HG02938 (cell line): ENCODE data around the gene VPS72.
"Not testable (repeated sequence)": the region's sequence is repeated elsewhere in the genome, so short reads cannot be mapped to it uniquely, and the experiment has no call there.

Experiments used
- ATAC-seq: cut with Tn5 transposase; IDR thresholded peaks from one replicate; pipeline ENCODE4 v1.9.1; 2021; ENCODE audit warnings: mild to moderate bottlenecking, moderate library complexity; ENCODE audit not compliant: unreplicated experiment

VPS72 gene, protein sequence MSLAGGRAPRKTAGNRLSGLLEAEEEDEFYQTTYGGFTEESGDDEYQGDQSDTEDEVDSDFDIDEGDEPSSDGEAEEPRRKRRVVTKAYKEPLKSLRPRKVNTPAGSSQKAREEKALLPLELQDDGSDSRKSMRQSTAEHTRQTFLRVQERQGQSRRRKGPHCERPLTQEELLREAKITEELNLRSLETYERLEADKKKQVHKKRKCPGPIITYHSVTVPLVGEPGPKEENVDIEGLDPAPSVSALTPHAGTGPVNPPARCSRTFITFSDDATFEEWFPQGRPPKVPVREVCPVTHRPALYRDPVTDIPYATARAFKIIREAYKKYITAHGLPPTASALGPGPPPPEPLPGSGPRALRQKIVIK

DNA sequence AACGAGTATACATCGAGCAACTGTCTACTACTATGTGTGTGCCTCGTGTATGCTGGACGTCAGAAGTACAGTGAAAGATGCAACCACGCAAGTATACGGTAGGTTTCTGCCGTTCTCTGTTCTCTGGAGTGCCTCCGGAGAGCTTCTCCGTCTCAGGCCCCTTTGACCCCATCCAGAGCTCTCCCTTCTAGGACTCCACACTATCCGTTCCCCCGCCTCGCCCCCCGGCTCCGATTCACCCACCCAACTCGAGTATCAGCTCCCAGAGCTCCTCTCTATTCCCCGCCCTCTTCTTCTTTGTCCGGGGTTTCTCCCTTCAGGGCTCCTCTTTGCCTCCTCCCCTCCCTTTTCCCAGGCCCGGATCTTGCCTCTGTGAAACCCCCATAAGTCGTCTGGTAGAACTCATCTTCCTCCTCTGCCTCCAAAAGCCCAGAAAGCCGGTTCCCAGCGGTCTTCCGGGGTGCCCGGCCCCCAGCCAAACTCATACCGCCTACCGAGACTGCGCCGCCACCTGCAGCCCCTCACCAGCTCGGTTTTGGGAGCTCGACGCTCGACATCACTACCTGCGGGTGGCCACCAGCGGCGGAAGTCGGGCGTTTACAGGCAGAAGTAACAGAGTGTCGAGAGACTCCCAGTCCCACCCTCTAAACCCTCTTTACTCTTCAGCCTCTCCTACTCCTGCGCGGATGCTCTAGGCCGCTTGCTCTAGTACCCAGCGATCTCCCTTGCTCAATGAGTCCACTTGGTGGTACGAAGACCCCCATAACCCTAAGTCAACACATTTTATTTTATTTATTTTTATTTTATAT is at the start of gene VPS72:
VPS72 (minus strand) TSS at position 561 of the 809 bp plus-strand sequence; CDS start at position 485, 76 bp downstream.
- peak; percentile 91 for ATAC-seq

DNA sequence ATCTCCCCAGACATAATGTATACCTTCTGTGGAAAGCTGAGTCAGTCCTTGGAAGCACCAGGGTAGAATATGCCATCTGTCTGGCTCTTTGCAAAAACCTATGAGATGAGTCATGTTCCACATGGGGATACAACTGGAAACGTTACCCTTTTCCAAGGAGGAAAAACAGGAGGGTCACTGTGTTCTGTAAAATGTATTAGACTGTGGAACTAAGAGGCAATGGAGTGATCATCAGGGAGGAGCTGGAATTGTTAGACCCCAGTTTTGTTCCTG is 48.4 kb upstream of the VPS72 start:
- no peak for ATAC-seq

DNA sequence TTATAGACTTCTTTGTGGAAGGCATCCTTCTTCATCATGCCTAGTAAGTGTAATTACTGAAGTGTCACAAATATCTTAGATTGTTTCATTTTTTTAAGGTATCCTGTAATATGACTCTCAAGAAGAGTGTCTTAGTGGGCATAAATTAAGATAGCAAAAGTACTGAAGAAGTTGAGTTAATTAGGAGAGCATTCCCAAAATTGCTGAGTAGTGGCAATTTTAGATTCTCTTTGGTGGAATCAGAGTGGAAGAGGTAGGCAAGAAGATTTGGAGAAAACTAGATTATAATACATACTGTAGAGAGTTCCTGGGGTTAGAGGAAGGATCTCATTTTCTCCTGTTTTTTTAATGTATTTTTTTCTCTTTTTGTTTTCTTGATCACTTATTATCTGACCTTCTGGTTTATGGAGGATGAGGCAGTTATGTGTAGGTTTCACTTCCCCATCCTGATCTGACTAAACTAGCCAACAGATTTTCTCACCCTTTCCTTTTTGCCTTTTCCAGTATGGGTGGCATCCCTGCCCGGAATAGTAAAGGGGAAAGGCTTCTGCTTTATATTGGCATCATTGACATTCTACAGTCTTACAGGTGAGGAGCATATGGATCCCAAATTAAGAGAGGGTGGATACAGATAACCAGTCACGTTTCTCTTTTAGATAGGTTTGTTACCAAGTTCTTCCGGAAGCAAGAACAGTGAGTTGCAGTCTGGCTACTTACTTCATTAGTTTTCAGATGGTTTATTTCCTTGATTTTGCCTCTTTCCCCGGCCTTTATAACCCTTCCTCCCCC is 47.9 kb upstream of the VPS72 start:
- ATAC-seq, result no peak

GRCh38 chr1:151235235-151235634 is 45.2 kb upstream of the VPS72 start:
- ATAC-seq, result no peak

GRCh38 chr1:151222130-151222529 is 32.1 kb upstream of the VPS72 start:
- no peak for ATAC-seq

DNA sequence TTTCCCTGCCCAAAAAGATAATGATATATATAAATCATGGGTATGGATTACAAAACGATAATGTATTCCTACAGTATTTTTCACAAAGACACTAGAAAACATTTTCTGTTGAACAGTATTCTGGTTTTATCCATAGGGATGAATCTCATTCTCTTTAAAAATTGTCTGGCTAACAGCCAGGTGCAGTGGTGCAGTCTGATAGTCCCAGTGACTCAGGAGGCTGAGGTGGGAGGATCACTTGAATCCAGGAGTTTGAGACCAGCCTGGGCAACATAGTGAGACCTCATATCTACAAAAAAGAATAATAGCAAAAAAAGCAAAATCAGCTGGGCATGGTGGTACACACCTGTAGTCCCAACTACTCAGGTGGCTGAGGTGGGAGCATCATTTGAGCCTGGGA is 31.6 kb upstream of the VPS72 start:
- ATAC-seq, result no peak

DNA sequence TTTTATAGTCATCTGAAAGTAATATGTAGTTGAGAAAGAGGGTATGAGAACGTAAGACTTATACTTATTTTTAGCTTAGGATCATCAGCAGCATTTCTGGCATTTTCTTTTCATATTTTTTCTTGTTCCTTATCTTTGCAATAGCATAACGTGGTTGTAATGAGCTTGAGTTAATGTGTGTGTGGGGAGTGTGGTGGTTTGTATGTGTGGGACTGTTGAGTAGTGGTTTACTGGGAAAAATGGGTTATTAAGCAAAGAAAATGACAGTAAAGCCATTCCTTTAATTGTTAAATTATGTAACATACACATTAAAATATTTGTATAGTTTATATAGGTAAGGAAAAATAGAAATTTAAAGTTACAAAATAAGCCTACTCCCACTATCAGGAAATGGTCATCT is 23.6 kb upstream of the VPS72 start:
- ATAC-seq, result no peak

DNA sequence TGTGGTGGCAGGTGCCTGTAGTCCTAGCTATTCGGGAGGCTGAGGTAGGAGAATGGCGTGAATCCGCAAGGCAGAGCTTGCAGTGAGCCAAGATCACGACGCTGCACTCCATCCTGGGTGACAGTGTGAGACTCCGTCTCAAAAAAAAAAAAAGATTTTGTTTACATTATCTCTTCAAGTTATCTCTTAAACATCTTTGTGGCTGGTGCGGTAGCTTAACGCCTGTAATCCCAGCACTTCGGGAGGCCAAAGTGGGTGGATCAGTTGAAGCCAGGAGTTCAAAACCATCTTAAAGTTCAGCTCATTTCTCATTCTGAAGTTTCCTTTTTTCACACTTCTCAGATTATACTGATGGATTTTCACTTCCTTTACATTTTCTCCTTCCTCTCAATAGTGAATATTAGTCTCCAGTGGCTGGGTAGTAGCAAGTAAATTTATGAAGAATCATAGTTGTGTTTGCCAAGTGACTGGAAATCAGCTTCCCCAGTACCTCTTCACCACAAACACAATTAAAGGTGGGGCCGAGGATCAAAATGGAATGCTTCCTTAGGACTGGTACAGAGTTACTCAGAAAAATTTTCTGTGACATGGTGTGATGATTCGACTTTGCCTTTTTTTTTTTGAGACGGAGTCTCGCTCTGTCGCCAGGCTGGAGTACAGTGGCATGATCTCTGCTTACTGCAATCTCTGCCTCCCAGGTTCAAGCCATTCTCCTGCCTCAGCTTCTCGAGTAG is 22.1 kb upstream of the VPS72 start:
- no peak for ATAC-seq

DNA sequence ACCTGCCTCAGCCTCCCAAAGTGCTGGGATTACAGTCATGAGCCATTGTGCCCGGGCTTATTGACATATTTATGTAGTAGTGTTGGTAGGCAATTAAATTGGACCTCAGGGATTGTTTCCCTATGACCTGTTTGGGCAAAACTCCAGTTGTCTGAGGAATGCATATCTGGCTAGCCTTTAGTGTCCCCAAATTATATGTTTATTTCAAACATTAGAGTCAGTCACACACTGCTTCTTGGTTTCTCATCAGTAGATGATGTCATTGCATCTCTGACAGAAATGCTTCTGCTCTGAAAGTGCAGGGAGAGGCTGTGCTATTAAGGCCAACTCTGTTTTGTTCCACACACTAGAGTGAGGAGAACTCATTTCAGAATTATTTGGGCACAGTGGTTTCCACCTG is 20.8 kb upstream of the VPS72 start:
- ATAC-seq, result no peak

- not testable (repeated sequence) for ATAC-seq
Observed at GRCh38 chr1:151205381-151205965, 15.5 kb upstream of the VPS72 start.

GRCh38 chr1:151199873-151200581 is 10.0 kb upstream of the VPS72 start:
- ATAC-seq, result no peak

DNA sequence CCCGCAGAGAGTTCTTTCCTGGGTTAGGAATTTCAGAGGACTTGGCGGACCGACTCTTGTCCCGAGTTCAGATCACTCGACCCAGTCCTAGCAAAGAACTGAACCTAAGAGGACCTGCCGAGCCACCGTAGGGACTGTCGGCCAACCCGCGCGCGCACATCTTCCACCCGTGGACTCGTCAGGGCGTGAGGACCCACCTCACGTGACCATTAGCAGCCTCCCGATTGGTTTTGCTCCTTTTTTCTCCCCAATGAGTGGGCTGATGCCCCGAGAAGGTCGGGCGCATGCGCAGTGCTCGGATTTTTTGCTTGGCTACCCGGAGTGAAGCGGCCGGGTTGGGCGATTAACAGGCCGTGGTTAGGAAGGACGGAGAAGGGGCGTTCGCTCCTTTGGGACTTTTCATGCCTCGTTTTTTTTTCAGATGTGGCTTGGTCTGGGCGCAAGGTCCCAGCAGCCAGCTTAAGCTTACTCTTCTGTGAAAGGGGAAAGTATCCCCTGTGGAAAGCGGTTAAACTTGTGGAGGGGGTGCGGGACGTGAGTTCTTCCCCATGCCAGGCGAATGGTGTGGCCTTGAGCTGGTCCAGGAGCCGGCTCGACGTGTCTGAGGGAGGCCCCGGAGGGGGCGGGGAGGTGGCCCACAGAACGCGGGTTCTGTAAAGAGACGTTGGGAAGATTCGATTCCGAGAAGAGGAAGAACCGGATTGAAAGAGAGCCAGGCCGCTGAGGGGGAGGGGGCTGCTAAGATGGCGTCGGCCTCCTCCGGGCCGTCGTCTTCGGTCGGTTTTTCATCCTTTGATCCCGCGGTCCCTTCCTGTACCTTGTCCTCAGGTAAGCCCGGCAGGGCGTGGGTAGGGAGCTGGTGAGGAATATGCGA is 8.5 kb upstream of the VPS72 start, which contains the start of gene PIP5K1A:
PIP5K1A (plus strand) TSS at position 299 of the 874 bp plus-strand sequence; CDS start at position 744, 445 bp downstream.
- ATAC-seq, result peak; percentile 75

- no peak for ATAC-seq
Observed at GRCh38 chr1:151197863-151198253, 7.9 kb upstream of the VPS72 start.

- no peak for ATAC-seq
Observed at GRCh38 chr1:151196292-151196800, 6.3 kb upstream of the VPS72 start.

- not testable (repeated sequence) for ATAC-seq
Observed at GRCh38 chr1:151194894-151195594, 5.0 kb upstream of the VPS72 start.

- no peak for ATAC-seq
Observed at GRCh38 chr1:151193856-151194255, 3.9 kb upstream of the VPS72 start.

- ATAC-seq, result no peak
Observed at GRCh38 chr1:151193304-151193703, 3.3 kb upstream of the VPS72 start.

GRCh38 chr1:151192047-151192446 is 2.0 kb upstream of the VPS72 start:
- no peak for ATAC-seq
